Measurements from ENCODE around the gene MYH11. TPM values are rescaled to one million over a fixed set of nuclear protein-coding genes. Genes with fewer than 3 reads are reported as not detected.

The MYH11 gene
- total and polyA plus RNA-seq, 2 of the 13 experiments (the other 11 are each of a cell fraction or from before 2014, with no cell fraction given): not detected

DNA sequence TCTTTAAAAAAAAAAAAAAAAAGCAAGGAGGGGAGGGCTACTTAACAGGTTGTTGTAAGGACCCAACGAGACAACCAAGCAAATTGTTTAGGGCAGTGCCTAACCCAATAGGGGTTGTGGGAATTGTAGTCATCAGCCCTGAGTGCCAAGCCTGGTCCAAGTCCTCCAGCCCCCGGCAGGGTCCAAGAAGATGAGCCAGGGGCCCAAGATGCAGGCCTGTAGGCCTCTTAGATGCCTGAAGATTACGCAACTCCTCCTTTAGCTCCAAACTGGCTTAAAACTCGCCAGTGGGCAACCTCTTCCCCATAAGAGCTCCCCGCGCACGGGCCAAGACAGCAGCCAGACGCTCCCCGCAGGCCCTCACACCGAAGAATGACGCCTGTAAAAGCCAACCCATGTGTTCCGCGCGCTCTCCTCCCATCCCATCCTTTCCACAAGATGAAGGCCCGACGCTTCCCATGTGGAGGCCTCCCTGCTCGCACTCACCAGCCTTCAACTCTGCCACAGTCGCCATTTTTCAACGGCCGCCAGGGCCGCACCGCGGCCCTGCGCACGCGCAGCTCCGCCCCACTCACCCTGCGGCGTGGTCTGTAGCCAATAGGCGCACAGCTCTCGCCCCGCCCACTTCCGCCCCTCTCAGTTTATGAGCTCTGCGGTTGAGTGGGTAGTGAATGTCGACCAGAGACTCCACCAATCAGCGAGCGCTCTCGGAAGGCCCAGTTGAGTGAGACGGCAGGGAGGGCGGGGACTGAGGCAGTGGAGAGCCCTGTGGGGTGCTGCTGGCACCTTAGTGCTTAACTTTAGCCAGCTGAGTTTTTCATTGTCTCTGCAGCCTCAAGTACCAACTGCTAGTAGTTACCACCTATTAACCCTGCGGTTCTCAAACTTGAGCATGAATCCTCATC, 31.5 kb upstream of the MYH11 start, which contains the start of gene CEP20 (continued):
- TF ChIP-seq ARHGAP35 (CRISPR knock-in tag; IDR thresholded peaks at IDR 0.05; ENCODE audit: borderline replicate concordance) (no peak; the same call in 1 of the 2 replicates), ZNF782 (CRISPR knock-in tag; IDR thresholded peaks at IDR 0.05; ENCODE audit: borderline replicate concordance) (no peak; the same call in 1 of the 2 replicates), EEA1 (CRISPR knock-in tag; IDR thresholded peaks at IDR 0.05; ENCODE audit: borderline replicate concordance) (peak; percentile 85; the same call in 1 of the 2 replicates), ATF2 (CRISPR knock-in tag; IDR thresholded peaks at IDR 0.05) (peak; percentile 35; the same call in 1 of the 2 replicates), CENPX (CRISPR knock-in tag; IDR thresholded peaks at IDR 0.05) (no peak), RFX3 (CRISPR knock-in tag; IDR thresholded peaks at IDR 0.05) (no peak), ZFP36 (IDR thresholded peaks at IDR 0.05; ENCODE audit: borderline replicate concordance, low read depth, low read length, partially characterized antibody) (no peak), DBP (CRISPR knock-in tag; IDR thresholded peaks at IDR 0.05; ENCODE audit: not compliant biosample characterization) (peak; percentile 92), HCFC1 (IDR thresholded peaks at IDR 0.05; ENCODE audit: low read depth, low read length) (peak; percentile 42; the same call in 1 of the 2 replicates), ZNF446 (CRISPR knock-in tag; IDR thresholded peaks at IDR 0.05) (peak; percentile 64; the same call in 1 of the 2 replicates), ZNF570 (CRISPR knock-in tag; IDR thresholded peaks at IDR 0.05; ENCODE audit: borderline replicate concordance) (no peak), GATAD2A (CRISPR knock-in tag; IDR thresholded peaks at IDR 0.05) (peak; percentile 8; the same call in 1 of the 2 replicates), ZMYM2 (CRISPR knock-in tag; IDR thresholded peaks at IDR 0.05) (no peak), IKZF1 (IDR thresholded peaks at IDR 0.05) (no peak), ZNF674 (CRISPR knock-in tag; IDR thresholded peaks at IDR 0.05; ENCODE audit: low read depth) (no peak), MAFF (IDR thresholded peaks at IDR 0.05; ENCODE audit: low read depth, low read length) (no peak), ZNF616 (CRISPR knock-in tag; IDR thresholded peaks at IDR 0.05; ENCODE audit: low read depth) (peak; percentile 40; the same call in 1 of the 2 replicates)
- TF ChIP-seq, protein P1, sequence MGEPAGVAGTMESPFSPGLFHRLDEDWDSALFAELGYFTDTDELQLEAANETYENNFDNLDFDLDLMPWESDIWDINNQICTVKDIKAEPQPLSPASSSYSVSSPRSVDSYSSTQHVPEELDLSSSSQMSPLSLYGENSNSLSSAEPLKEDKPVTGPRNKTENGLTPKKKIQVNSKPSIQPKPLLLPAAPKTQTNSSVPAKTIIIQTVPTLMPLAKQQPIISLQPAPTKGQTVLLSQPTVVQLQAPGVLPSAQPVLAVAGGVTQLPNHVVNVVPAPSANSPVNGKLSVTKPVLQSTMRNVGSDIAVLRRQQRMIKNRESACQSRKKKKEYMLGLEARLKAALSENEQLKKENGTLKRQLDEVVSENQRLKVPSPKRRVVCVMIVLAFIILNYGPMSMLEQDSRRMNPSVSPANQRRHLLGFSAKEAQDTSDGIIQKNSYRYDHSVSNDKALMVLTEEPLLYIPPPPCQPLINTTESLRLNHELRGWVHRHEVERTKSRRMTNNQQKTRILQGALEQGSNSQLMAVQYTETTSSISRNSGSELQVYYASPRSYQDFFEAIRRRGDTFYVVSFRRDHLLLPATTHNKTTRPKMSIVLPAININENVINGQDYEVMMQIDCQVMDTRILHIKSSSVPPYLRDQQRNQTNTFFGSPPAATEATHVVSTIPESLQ (CRISPR knock-in tag; conservative IDR thresholded peaks at IDR 0.05): peak; percentile 64; the same call in 1 of the 2 replicates
- TF ChIP-seq, protein P2, sequence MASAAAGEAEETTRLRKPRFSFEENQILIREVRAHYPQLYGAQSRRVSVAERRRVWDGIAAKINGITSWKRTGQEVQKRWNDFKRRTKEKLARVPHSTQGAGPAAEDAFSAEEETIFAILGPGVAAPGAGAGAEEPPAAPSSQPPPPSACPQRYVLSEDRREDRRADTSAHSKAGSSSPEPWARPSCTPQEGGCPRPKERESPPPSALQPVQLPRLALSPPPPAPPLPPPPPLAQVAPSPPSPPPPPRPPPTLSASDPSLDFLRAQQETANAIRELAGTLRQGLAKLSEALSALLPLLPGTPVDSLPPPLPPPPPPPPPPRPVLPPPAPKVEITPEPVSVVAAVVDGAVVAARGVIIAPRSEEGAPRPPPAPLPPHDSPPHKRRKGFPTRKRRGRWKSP (CRISPR knock-in tag; IDR thresholded peaks at IDR 0.05): peak; percentile 37; the same call in 1 of the 2 replicates
- TF ChIP-seq, protein P3, sequence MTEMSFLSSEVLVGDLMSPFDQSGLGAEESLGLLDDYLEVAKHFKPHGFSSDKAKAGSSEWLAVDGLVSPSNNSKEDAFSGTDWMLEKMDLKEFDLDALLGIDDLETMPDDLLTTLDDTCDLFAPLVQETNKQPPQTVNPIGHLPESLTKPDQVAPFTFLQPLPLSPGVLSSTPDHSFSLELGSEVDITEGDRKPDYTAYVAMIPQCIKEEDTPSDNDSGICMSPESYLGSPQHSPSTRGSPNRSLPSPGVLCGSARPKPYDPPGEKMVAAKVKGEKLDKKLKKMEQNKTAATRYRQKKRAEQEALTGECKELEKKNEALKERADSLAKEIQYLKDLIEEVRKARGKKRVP (CRISPR knock-in tag; IDR thresholded peaks at IDR 0.05): no peak
- TF ChIP-seq, protein P4, sequence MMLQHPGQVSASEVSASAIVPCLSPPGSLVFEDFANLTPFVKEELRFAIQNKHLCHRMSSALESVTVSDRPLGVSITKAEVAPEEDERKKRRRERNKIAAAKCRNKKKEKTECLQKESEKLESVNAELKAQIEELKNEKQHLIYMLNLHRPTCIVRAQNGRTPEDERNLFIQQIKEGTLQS (CRISPR knock-in tag; IDR thresholded peaks at IDR 0.05): peak; percentile 47

Data from HepG2 (cell line).